ENCODE measurements around the gene ADAMTS20.

DNA sequence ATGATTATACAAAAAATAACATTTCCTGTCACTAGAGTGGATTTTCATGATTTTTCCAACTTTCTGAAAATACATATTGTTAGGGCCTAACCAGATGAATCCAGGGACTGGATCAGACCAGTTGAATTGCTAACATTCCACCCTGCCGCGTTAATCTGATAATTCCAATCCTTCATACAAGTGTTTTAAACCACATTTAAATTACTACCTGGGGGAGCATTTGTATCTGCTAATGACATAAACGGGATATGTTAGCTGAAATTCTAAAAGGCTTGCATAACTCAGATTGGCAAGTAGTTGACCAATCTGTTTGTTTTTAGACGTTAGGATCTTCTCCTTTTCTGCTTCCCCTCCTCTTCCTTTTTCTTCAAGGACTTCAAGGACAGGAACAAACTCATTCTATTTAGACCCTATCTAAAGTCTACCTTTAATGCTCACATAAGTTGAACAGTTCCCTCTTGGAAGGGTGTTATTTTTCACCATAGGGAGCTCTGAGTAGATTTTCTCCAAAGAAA lies 239.0 kb downstream of the ADAMTS20 start:
- TF ChIP-seq, protein P1, sequence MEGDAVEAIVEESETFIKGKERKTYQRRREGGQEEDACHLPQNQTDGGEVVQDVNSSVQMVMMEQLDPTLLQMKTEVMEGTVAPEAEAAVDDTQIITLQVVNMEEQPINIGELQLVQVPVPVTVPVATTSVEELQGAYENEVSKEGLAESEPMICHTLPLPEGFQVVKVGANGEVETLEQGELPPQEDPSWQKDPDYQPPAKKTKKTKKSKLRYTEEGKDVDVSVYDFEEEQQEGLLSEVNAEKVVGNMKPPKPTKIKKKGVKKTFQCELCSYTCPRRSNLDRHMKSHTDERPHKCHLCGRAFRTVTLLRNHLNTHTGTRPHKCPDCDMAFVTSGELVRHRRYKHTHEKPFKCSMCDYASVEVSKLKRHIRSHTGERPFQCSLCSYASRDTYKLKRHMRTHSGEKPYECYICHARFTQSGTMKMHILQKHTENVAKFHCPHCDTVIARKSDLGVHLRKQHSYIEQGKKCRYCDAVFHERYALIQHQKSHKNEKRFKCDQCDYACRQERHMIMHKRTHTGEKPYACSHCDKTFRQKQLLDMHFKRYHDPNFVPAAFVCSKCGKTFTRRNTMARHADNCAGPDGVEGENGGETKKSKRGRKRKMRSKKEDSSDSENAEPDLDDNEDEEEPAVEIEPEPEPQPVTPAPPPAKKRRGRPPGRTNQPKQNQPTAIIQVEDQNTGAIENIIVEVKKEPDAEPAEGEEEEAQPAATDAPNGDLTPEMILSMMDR (IDR thresholded peaks at IDR 0.05; ENCODE audit: low read depth, low read length, poor library complexity, severe bottlenecking), result no peak
- TF ChIP-seq EZH2phosphoT487 (IDR thresholded peaks at IDR 0.05; ENCODE audit: borderline replicate concordance, low read length), result no peak
